Stimulated activated naive CD8-positive, alpha-beta T cell treated with anti-CD3 and anti-CD28 coated beads, Interleukin-15, Interleukin-2, amounts not matched to agents 100 ng/mL and 50 ng/mL, for 24 hours (primary cell): ENCODE results near the gene TRPV6.

ENCODE experiments used
- H3K27ac Mint-ChIP-seq: one replicate; pipeline ENCODE4 v1.8.0; 2021; ENCODE audit warnings: mild to moderate bottlenecking, mixed read lengths
- H3K27me3 Mint-ChIP-seq: one replicate; pipeline ENCODE4 v1.8.0; 2021; ENCODE audit warnings: mixed read lengths
- H3K36me3 Mint-ChIP-seq: one replicate; pipeline ENCODE4 v1.8.0; 2021; ENCODE audit warnings: low read depth, mixed read lengths
- H3K4me1 Mint-ChIP-seq: one replicate; pipeline ENCODE4 v1.8.0; 2021; ENCODE audit warnings: low read depth, mixed read lengths
- H3K4me3 Mint-ChIP-seq: one replicate; pipeline ENCODE4 v1.8.0; 2021; ENCODE audit warnings: mild to moderate bottlenecking, mixed read lengths
- H3K9me3 Mint-ChIP-seq: one replicate; pipeline ENCODE4 v1.8.0; 2021; ENCODE audit warnings: mixed read lengths

Gene TRPV6

GRCh38 chr7:142870566-142871259 is 14.8 kb downstream of the TRPV6 start:
- Mint-ChIP-seq H3K27ac (no peak overlapping the region), H3K4me3 (no peak overlapping the region), H3K36me3 (peaks cover 4% of the 10 kb centered on the region), H3K4me1 (no peaks in the 10 kb centered on the region), H3K9me3 (no peaks in the 10 kb centered on the region), H3K27me3 (no peaks in the 10 kb centered on the region)

- no peak overlapping the region for H3K27ac Mint-ChIP-seq
- H3K27me3 Mint-ChIP-seq: no peaks in the 10 kb centered on the region
- peaks cover 4% of the 10 kb centered on the region for H3K36me3 Mint-ChIP-seq
- no peaks in the 10 kb centered on the region for H3K4me1 Mint-ChIP-seq
- H3K9me3 Mint-ChIP-seq: no peaks in the 10 kb centered on the region
- H3K4me3 Mint-ChIP-seq: no peak overlapping the region
Observed at GRCh38 chr7:142870147-142870559, 15.4 kb downstream of the TRPV6 start.

GRCh38 chr7:142869434-142869833 is 16.1 kb downstream of the TRPV6 start:
- H3K27ac Mint-ChIP-seq: no peak overlapping the region
- no peaks in the 10 kb centered on the region for H3K9me3 Mint-ChIP-seq
- H3K36me3 Mint-ChIP-seq: peaks cover 4% of the 10 kb centered on the region
- no peaks in the 10 kb centered on the region for H3K27me3 Mint-ChIP-seq
- H3K4me1 Mint-ChIP-seq: no peaks in the 10 kb centered on the region
- no peak overlapping the region for H3K4me3 Mint-ChIP-seq

GRCh38 chr7:142868986-142869415 is 16.5 kb downstream of the TRPV6 start:
- Mint-ChIP-seq H3K4me1 (no peaks in the 10 kb centered on the region), H3K36me3 (peaks cover 4% of the 10 kb centered on the region), H3K4me3 (no peak overlapping the region), H3K9me3 (no peaks in the 10 kb centered on the region), H3K27ac (no peak overlapping the region), H3K27me3 (no peaks in the 10 kb centered on the region)

- H3K27me3 Mint-ChIP-seq: no peaks in the 10 kb centered on the region
- no peaks in the 10 kb centered on the region for H3K4me1 Mint-ChIP-seq
- peaks cover 4% of the 10 kb centered on the region for H3K36me3 Mint-ChIP-seq
- no peak overlapping the region for H3K27ac Mint-ChIP-seq
- H3K9me3 Mint-ChIP-seq: no peaks in the 10 kb centered on the region
- H3K4me3 Mint-ChIP-seq: no peak overlapping the region
Observed at GRCh38 chr7:142868188-142868985, 17.2 kb downstream of the TRPV6 start.

- Mint-ChIP-seq H3K27me3 (no peaks in the 10 kb centered on the region), H3K9me3 (no peaks in the 10 kb centered on the region), H3K4me1 (no peaks in the 10 kb centered on the region), H3K4me3 (no peak overlapping the region), H3K27ac (no peak overlapping the region), H3K36me3 (peaks cover 4% of the 10 kb centered on the region)
Observed at GRCh38 chr7:142867398-142868187, 18.0 kb downstream of the TRPV6 start.

GRCh38 chr7:142867097-142867378 is 18.5 kb downstream of the TRPV6 start:
- Mint-ChIP-seq H3K9me3 (no peaks in the 10 kb centered on the region), H3K4me1 (no peaks in the 10 kb centered on the region), H3K27ac (no peak overlapping the region), H3K36me3 (peaks cover 4% of the 10 kb centered on the region), H3K27me3 (no peaks in the 10 kb centered on the region), H3K4me3 (no peak overlapping the region)

GRCh38 chr7:142866361-142867096 is 19.0 kb downstream of the TRPV6 start:
- Mint-ChIP-seq H3K27ac (no peak overlapping the region), H3K27me3 (no peaks in the 10 kb centered on the region), H3K4me1 (no peaks in the 10 kb centered on the region), H3K9me3 (no peaks in the 10 kb centered on the region), H3K36me3 (peaks cover 4% of the 10 kb centered on the region), H3K4me3 (no peak overlapping the region)

- no peaks in the 10 kb centered on the region for H3K9me3 Mint-ChIP-seq
- no peak overlapping the region for H3K4me3 Mint-ChIP-seq
- peaks cover 4% of the 10 kb centered on the region for H3K36me3 Mint-ChIP-seq
- no peak overlapping the region for H3K27ac Mint-ChIP-seq
- H3K4me1 Mint-ChIP-seq: no peaks in the 10 kb centered on the region
- no peaks in the 10 kb centered on the region for H3K27me3 Mint-ChIP-seq
Observed at GRCh38 chr7:142865766-142866165, 19.8 kb downstream of the TRPV6 start.

GRCh38 chr7:142864980-142865747 is 20.4 kb downstream of the TRPV6 start:
- Mint-ChIP-seq H3K36me3 (peaks cover 4% of the 10 kb centered on the region), H3K27me3 (no peaks in the 10 kb centered on the region), H3K4me3 (no peak overlapping the region), H3K9me3 (no peaks in the 10 kb centered on the region), H3K27ac (no peak overlapping the region), H3K4me1 (no peaks in the 10 kb centered on the region)

GRCh38 chr7:142863891-142864685 is 21.5 kb downstream of the TRPV6 start:
- no peaks in the 10 kb centered on the region for H3K27me3 Mint-ChIP-seq
- no peaks in the 10 kb centered on the region for H3K9me3 Mint-ChIP-seq
- H3K4me1 Mint-ChIP-seq: no peaks in the 10 kb centered on the region
- H3K27ac Mint-ChIP-seq: no peak overlapping the region
- no peak overlapping the region for H3K4me3 Mint-ChIP-seq
- H3K36me3 Mint-ChIP-seq: no peaks in the 10 kb centered on the region

GRCh38 chr7:142862786-142863400 is 22.7 kb downstream of the TRPV6 start:
- H3K4me3 Mint-ChIP-seq: no peak overlapping the region
- H3K27me3 Mint-ChIP-seq: no peaks in the 10 kb centered on the region
- no peaks in the 10 kb centered on the region for H3K36me3 Mint-ChIP-seq
- H3K9me3 Mint-ChIP-seq: no peaks in the 10 kb centered on the region
- H3K27ac Mint-ChIP-seq: no peak overlapping the region
- no peaks in the 10 kb centered on the region for H3K4me1 Mint-ChIP-seq

GRCh38 chr7:142862351-142862750 is 23.2 kb downstream of the TRPV6 start:
- Mint-ChIP-seq H3K4me3 (no peak overlapping the region), H3K9me3 (no peaks in the 10 kb centered on the region), H3K36me3 (no peaks in the 10 kb centered on the region), H3K4me1 (no peaks in the 10 kb centered on the region), H3K27me3 (no peaks in the 10 kb centered on the region), H3K27ac (no peak overlapping the region)
